IgD-negative memory B cell (primary cell): ENCODE results near the gene LSP1. TPM values are rescaled to one million over a fixed set of nuclear protein-coding genes. Genes with fewer than 3 reads are reported as not detected.

Experiments
- H3K27ac Mint-ChIP-seq, 3 donors: one replicate each; pipeline ENCODE4 v1.8.0; 2020 to 2022; ENCODE audit warnings: mild to moderate bottlenecking in 3 of 3, mixed read lengths in 3 of 3, moderate library complexity in 1 of 3
- H3K27me3 Mint-ChIP-seq: one replicate; pipeline ENCODE4 v1.8.0; 2021; ENCODE audit warnings: mixed read lengths
- H3K36me3 Mint-ChIP-seq: one replicate; pipeline ENCODE4 v1.8.0; 2020; ENCODE audit warnings: mild to moderate bottlenecking, mixed read lengths
- H3K4me1 Mint-ChIP-seq, 3 donors: one replicate each; pipeline ENCODE4 v1.8.0; 2020 to 2022; ENCODE audit warnings: mixed read lengths in 3 of 3, mild to moderate bottlenecking in 1 of 3
- H3K4me3 Mint-ChIP-seq, 4 donors: one replicate each; pipeline ENCODE4 v1.8.0; 2020 to 2022; ENCODE audit warnings: mild to moderate bottlenecking in 4 of 4, mixed read lengths in 4 of 4, moderate library complexity in 3 of 4
- H3K9me3 Mint-ChIP-seq, 3 donors: one replicate each; pipeline ENCODE4 v1.8.0; 2020 to 2021; ENCODE audit warnings: mixed read lengths in 3 of 3, mild to moderate bottlenecking in 1 of 3
- polyA plus RNA-seq: library from polyadenylated mRNA; unstranded; fragments of 300-500 nt; fragmentation: Illumina TruSeq; gene quantifications from one replicate; pipeline ENCODE4 v1.2.3, GENCODE V29; 2021

Gene LSP1
- polyA plus RNA-seq, 1 donor from 2014 or later = 841 TPM

DNA sequence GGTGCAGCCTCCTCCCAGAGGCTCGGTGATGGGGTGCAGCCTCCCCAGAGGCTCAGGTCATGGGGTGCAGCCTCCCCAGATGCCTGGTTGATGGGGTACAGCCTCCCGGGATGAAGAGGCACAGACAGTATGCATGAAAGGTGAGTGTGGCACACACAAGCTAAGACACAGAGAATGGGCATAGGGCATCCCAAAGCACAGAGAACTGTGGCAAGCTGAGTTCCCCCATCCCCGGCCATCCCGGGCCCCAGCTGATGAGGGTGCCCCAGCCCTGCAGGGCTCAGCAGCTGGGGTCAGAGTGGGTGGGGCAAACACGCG lies 22.9 kb upstream of the LSP1 start:
- H3K36me3 Mint-ChIP-seq = no peaks in the 10 kb centered on the region
- no peaks in the 10 kb centered on the region for H3K9me3 Mint-ChIP-seq
- H3K27ac Mint-ChIP-seq = no peak overlapping the region

DNA sequence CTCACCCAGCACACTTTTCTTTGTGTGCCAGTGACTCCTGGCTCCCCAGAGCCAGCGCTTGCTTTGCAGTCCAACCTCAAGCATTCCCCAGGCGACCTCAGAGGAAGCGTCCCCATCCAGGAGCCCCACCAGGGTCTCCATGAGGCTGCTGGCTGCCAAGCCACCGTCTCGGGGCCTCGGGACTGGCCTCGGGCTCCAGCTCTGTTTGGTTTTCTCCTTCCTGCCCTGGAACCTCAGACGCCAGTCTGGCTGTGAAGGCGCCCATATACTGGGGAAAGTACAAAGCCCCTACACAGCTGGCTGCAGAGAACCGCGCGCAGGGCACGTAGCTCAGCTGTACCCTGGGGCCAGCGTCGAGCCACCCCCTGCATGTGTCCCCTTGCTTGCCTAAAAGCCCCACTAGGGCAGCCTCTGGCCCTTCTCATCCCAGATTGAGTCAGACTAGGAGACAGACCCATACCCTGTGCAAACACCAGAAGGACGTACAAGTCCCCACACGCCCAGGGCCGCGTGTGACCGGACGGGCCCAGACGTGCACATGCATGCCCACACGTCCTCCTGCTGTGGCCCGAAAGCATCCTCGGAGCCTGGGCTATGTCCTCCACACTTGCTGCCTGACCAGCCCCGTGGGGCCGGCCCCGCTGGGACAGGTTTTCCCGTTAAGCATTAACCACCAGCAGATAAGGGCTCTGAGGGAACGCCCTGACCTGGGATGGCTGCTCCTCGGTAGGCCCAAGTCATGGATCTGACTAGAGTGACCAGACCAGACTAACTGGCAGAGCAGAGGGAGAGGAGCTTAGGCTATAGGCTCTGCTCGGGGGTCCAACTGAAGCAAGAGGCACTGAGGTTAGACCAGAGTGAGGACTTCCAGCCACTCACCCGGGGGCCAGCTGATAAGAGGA lies 22.3 kb upstream of the LSP1 start:
- Mint-ChIP-seq H3K27ac (no peak overlapping the region), H3K4me3 (no peak overlapping the region), H3K27me3 (peaks cover 7% of the 10 kb centered on the region), H3K9me3 (no peaks in the 10 kb centered on the region), H3K4me1 (no peaks in the 10 kb centered on the region), H3K36me3 (no peaks in the 10 kb centered on the region)

More for the DNA sequence above, 22.9 kb upstream of the LSP1 start:
- Mint-ChIP-seq H3K27me3 (peaks cover 7% of the 10 kb centered on the region), H3K4me3 (no peak overlapping the region), H3K4me1 (no peaks in the 10 kb centered on the region)

DNA sequence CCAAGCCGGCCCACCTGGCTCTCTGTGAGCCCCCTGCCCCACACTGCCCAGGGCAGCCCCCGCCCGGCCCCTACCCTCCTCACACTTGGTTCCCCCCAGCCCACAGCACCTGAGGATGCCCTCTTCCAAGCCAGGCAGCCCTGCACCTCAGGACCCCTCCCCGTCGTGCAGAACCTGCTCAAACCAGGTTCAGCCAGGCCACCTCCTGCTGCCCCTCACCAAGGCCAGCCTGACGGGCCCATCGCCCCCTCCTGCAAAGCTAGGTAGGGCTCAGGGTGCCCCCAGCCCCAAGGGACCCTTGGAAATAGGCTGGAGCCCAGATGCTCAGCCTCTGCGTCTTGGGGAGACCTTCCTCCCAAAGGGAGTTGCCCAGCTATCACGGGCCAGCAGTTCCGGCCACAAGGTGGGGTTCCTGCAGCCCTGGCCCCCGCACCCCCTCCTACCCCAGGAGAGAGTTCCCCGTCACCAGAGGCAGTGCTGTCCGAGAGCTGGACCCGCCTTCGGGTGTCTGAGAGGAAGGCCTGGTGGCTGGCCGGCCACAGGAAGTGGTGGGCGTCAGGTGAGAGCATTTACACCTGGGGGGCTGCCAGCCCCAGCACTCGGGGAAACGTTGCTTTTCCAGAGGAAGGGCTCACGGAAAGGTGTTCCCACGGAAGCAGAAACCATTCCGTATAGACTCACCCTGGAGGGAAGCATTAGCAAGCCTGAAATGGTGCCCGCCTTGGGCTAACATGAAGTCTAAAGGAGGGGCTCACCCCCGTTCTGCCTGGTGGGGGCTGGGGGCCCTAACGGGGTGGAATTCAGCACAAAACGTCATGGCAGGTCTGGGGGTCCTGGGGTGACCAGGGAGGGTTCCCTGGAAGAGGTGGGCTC lies 21.3 kb upstream of the LSP1 start:
- H3K9me3 Mint-ChIP-seq = no peaks in the 10 kb centered on the region
- H3K4me1 Mint-ChIP-seq = no peaks in the 10 kb centered on the region
- H3K27ac Mint-ChIP-seq = peak overlapping the region in 1 of 3 donors; percentile 83
- H3K4me3 Mint-ChIP-seq = peak overlapping the region in 1 of 4 donors; percentile 27
- no peaks in the 10 kb centered on the region for H3K36me3 Mint-ChIP-seq
- peaks cover 7% of the 10 kb centered on the region for H3K27me3 Mint-ChIP-seq

DNA sequence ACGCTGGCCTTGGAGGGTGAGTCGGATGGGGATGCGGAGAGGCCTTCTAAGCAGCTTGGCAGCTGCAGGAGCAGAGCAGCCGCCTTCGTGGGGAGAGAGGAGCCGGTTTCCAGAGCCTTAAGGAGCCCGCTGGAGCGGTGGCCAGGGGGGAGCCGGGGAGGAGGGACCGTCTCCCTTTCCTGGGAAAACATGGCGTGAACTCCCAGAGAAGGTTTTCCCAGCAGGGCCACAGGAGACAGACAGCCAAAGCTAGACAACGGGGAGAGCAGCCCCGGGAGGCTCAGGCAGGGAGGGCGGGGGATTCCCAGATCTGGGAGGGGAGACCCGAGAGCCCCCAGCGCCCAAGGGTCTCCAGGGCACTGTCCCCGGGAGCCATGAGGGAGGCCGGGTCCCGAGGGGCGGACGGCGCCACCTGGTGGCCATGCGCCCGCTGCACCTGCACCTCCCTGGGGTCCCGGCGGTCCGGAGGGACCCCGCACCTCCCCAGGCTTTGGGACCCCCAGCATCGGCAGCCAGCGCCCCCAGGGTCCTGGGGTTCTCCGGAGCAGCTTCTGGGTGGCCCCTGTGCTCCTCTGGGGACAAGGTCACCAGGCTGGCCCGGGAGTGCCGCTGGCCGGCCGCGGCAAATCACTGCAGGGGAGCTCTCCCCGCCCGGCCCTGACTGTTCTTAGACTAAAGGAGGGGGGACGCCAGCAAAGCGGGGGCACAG lies 20.5 kb upstream of the LSP1 start:
- Mint-ChIP-seq H3K4me1 (no peaks in the 10 kb centered on the region), H3K27ac (peak overlapping the region in 1 of 3 donors; percentile 83), H3K27me3 (peaks cover 7% of the 10 kb centered on the region), H3K9me3 (no peaks in the 10 kb centered on the region), H3K4me3 (no peak overlapping the region), H3K36me3 (no peaks in the 10 kb centered on the region)

DNA sequence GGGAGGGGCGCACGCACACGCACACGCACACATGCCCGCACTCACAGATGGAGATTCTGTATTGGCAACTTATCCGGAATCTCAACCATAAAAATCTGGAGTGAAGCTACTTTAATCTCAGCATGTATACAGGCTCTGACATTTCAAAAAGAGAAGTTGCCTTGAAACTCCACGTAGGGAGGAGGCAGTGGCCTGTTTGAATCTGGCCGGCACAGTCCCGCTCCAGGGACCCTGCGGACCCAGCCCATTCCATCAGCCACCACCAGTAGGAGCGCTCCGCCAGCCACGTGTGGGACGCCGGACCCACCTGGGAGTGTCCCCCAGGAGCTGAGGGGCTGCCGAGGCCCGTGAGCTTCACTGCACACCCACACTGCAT lies 20.0 kb upstream of the LSP1 start:
- H3K36me3 Mint-ChIP-seq = no peaks in the 10 kb centered on the region
- no peaks in the 10 kb centered on the region for H3K9me3 Mint-ChIP-seq
- no peak overlapping the region for H3K27ac Mint-ChIP-seq
- peaks cover 7% of the 10 kb centered on the region for H3K27me3 Mint-ChIP-seq
- no peak overlapping the region for H3K4me3 Mint-ChIP-seq
- H3K4me1 Mint-ChIP-seq = peaks cover 0 to 3% (median 2%) of the 10 kb centered on the region in 3 donors

DNA sequence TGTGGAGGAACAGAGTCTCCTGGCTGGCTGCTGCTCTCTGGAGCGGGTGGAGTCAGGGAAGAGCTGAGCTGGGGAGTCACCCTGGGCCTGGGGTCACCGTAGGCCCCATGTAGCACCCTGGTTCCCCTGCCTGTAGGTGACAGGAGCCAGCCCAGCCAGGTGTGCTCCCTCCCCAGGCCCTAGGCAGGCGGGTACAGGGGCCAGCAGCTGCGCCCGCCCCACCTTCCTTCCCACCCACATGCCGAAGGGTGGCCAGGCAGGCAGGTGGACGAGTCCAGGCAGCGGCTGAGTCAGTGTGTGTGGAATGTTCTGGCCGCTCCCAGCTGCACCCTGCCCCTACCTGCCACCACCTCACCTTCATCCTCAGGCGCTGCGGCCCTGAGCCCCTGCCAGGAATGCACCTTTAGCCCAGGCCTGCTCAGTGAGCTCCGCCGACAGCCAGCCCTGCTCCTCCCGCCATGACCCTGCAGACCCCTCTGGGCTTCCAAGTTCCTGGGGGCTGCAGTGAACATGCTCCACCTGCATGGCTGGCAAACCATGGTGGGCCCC lies 18.7 kb upstream of the LSP1 start:
- H3K36me3 Mint-ChIP-seq = no peaks in the 10 kb centered on the region
- H3K4me1 Mint-ChIP-seq = peaks cover 0 to 4% (median 3%) of the 10 kb centered on the region in 3 donors
- no peak overlapping the region for H3K27ac Mint-ChIP-seq
- no peak overlapping the region for H3K4me3 Mint-ChIP-seq
- H3K27me3 Mint-ChIP-seq = peaks cover 7% of the 10 kb centered on the region
- H3K9me3 Mint-ChIP-seq = no peaks in the 10 kb centered on the region

DNA sequence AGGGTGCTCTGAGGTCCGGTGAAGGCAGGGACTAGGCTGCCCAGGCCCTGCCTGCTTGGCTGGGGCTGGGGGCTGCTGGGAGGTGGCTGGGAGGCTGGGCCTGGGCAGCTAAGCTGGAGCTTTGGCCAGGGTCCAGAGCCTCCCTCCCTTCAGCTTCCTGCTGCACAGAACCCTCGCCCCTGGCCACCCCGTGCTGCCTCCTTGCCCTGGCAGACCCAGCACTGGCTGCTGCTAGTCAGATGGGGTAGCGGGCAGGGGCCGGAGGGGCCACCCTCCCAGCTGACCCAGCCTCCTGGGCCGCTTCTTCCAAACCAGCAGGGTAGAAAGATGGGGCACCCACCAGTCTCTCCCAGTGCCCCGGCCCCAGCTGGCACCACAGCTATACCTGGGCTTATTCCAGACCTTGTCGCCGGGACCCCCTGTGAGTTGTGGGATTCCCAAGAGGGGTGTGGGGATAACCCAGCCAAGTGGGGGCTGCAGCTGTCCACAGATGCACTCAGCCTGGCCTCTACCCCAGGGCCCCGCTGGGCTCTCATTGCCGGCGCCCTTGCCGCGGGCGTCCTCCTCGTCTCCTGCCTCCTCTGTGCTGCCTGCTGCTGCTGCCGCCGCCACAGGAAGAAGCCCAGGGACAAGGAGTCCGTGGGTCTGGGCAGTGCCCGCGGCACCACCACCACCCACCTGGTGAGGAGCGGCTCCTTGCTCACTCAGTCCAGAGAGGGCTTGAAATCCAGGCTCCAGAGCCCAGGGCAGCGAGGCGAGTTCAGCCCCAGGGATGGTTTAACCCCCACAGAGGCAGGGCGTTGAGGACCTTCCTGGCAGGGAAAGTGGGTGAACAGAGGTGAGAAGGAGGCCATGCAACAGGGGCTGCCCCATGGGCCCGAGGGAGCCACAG lies 17.9 kb upstream of the LSP1 start, which contains the start of gene SYT8:
Gene SYT8, plus strand, starts transcription at position 212 of the 892 bp plus-strand sequence. Its CDS starts 116 bp downstream, at position 328.
- H3K4me1 Mint-ChIP-seq = peaks cover 4 to 9% (median 8%) of the 10 kb centered on the region in 3 donors
- H3K36me3 Mint-ChIP-seq = no peaks in the 10 kb centered on the region
- H3K27ac Mint-ChIP-seq = no peak within 1 kb of the TSS
- H3K9me3 Mint-ChIP-seq = no peaks in the 10 kb centered on the region
- H3K27me3 Mint-ChIP-seq = peaks cover 7% of the 10 kb centered on the region
- H3K4me3 Mint-ChIP-seq = no peak within 1 kb of the TSS

DNA sequence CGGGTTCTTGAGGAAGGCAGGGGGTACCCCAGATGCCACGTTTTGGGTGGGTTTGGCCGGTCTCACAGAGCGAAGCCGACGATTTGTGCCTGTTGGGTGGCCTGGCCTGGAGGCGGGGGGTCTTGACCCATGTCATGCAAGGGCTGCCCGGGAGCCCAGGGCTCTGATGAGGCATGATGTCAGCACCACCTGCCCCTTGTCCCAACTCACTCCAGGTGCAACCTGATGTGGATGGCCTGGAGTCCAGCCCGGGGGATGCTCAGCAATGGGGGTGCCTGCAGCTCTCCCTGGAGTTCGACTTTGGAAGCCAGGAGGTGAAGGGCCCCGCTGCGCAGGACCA lies 17.2 kb upstream of the LSP1 start:
- Mint-ChIP-seq H3K27me3 (peaks cover 7% of the 10 kb centered on the region), H3K4me1 (peaks cover 7 to 10% (median 9%) of the 10 kb centered on the region in 3 donors), H3K4me3 (no peak overlapping the region), H3K27ac (no peak overlapping the region), H3K9me3 (no peaks in the 10 kb centered on the region), H3K36me3 (no peaks in the 10 kb centered on the region)

DNA sequence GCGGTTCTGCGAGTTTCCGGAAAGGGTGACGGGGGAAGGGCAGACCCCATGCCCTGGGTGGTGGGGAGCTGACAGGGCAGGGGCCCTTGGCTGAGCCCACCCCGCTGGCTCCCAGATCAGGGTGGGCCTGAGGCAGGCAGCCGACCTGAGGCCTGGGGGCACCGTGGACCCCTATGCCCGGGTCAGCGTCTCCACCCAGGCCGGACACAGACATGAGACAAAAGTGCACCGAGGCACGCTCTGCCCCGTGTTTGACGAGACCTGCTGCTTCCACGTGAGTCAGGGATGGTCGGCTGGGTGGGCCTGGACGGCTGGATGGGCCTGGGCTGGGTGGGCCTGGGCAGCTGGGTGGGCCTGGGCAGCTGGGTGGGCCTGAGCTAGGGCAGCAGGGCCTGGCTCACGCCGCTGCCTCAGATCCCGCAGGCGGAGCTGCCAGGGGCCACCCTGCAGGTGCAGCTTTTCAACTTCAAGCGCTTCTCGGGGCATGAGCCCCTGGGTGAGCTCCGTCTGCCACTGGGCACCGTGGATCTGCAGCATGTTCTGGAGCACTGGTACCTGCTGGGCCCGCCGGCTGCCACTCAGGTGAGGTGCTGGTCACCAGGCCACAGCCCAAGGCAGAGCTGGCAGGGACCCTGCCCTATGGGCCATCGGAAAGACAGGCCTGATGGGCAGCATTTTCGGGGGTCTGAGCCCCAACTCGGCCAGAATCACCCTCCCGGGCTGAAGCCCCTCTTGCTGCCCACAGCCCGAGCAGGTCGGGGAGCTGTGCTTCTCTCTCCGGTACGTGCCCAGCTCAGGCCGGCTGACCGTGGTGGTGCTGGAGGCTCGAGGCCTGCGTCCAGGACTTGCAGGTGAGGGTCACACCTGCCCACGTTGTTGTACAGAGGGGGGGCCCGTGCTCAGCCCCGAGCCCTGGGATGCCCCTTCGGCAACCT lies 16.6 kb upstream of the LSP1 start:
- H3K27me3 Mint-ChIP-seq = peaks cover 7% of the 10 kb centered on the region
- H3K27ac Mint-ChIP-seq = no peak overlapping the region
- no peaks in the 10 kb centered on the region for H3K36me3 Mint-ChIP-seq
- peaks cover 10 to 14% (median 12%) of the 10 kb centered on the region in 3 donors for H3K4me1 Mint-ChIP-seq
- H3K4me3 Mint-ChIP-seq = no peak overlapping the region
- no peaks in the 10 kb centered on the region for H3K9me3 Mint-ChIP-seq

DNA sequence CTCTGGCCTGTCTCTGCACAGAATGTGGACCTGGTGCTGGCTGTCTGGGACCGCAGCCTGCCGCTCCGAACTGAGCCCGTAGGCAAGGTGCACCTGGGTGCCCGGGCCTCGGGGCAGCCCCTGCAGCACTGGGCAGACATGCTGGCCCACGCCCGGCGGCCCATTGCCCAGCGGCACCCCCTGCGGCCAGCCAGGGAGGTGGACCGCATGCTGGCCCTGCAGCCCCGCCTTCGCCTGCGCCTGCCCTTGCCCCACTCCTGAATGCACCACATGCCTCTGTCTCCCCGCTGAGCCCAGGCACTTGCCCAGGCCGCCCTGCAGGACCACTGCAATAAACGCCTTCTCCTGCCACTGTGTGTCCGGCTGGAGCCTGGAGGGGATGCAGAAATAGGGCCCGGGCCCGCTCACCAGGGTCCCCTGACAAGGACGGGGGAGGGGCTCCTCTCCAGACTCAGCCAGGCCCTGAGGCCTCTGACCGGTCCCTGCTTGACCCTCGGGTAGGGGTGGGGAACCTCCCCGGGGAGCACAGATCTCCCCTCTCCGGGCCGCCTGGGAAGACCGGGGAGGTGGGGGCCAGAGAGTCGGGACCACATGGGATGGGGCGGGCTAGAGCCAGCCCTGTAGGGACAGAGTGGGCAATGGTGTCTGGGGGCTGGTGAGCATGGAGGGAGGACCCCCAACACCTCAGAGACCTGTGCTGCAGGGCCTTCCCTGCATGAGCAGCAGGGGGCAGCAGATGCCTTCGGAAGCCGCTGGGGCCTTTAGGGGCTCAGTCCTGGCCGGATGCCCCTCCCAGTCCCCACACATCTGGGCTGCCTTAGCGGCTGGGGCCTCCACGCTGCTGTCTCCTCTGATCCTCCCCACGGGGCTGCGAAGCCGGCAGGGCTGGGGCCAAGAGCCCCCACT lies 15.5 kb upstream of the LSP1 start:
- Mint-ChIP-seq H3K9me3 (no peaks in the 10 kb centered on the region), H3K4me3 (peak overlapping the region in 2 of 4 donors; percentile 63 to 82), H3K4me1 (peaks cover 10 to 15% (median 12%) of the 10 kb centered on the region in 3 donors), H3K36me3 (no peaks in the 10 kb centered on the region), H3K27ac (peak overlapping the region in 2 of 3 donors; percentile 50 to 74), H3K27me3 (peaks cover 7% of the 10 kb centered on the region)

DNA sequence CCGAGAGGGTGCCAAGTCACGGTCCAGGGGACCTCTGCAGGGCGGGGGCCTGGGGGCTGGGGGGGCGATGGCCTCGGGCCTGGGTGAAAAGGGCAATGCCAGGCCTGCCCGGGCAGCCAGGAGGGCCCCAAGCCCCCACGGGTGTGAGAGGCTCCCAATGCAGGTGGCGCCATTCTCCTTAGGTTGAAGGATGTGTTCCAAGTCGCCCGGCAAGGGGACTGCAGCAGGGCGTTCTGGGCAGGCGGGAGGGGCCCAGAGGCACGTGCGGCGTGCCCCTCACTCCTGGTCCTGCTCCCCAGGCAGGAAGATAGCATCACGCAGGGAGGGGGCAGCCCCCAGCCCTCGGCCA lies 14.8 kb upstream of the LSP1 start:
- no peaks in the 10 kb centered on the region for H3K36me3 Mint-ChIP-seq
- peak overlapping the region in 1 of 4 donors; percentile 63 for H3K4me3 Mint-ChIP-seq
- H3K4me1 Mint-ChIP-seq = peaks cover 10 to 15% (median 12%) of the 10 kb centered on the region in 3 donors
- H3K27ac Mint-ChIP-seq = peak overlapping the region in 2 of 3 donors; percentile 50 to 74
- H3K27me3 Mint-ChIP-seq = peaks cover 6% of the 10 kb centered on the region
- no peaks in the 10 kb centered on the region for H3K9me3 Mint-ChIP-seq

DNA sequence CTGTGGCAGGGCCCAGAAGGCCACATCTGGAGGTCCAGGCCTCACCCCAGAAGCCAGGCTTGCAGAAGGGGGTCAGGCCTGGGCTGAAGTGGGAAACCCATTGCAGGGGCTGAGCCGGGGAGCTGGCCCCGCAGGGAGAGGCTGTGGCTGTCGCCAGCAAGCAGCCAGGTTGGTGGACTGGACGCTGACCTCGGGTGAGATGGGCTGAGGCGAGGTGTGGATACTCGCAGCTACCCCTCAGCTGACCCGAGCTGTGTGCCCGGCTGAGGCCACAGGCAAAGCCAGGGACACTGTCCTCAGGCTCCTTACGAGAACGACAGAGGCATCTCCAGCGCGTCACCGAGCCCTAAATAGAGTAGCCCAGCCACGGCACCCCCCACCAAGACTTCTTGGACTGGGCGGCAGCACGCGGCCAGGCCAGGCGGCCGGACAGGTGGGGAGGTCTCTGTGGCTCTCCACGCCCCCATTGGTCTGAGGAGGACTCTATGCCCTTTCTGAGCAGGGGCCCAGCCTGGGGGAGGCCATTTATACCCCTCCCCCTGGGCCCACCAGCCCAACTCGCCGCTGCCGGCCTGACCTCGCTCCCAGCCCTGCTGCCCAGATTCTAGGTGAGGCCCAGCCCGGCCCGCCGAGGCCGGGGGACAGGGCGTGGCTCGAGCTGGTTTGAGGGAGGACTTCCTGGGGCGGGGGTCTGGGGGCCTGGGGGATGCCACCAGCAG lies 14.3 kb upstream of the LSP1 start, which contains the start of gene TNNI2:
Gene TNNI2, plus strand, starts transcription at position 556 of the 719 bp plus-strand sequence. CDS start 716 bp downstream, outside the sequence.
- Mint-ChIP-seq H3K36me3 (no peaks in the 10 kb centered on the region), H3K27ac (peak within 1 kb of the TSS; percentile 64 to 95 (median 84)), H3K4me1 (peaks cover 14 to 20% (median 15%) of the 10 kb centered on the region in 3 donors), H3K27me3 (peaks cover under 1% of the 10 kb centered on the region), H3K9me3 (no peaks in the 10 kb centered on the region), H3K4me3 (peak within 1 kb of the TSS; percentile 30 to 93 (median 78))
